Neural progenitor cell (in vitro differentiated cells): Measurements from ENCODE around the gene SH2B2.
"Not testable (repeated sequence)": the region's sequence is repeated elsewhere in the genome, so short reads cannot be mapped to it uniquely, and the experiment has no call there.

Experiments
- EZH2 ChIP-seq: fragments of 200-600 bp; sonication (generic); IDR thresholded peaks from 2 replicates; pipeline ENCODE4 v1.6.1; 2017; ENCODE audit warnings: antibody characterized with exemption, mild to moderate bottlenecking, moderate library complexity
- TF ChIP-seq, protein P1 (sequence below): fragments of 200-600 bp; sonication (generic); IDR thresholded peaks from 2 replicates; pipeline ENCODE4 v1.5.1; 2017; ENCODE audit warnings: antibody characterized with exemption, mild to moderate bottlenecking

DNA sequence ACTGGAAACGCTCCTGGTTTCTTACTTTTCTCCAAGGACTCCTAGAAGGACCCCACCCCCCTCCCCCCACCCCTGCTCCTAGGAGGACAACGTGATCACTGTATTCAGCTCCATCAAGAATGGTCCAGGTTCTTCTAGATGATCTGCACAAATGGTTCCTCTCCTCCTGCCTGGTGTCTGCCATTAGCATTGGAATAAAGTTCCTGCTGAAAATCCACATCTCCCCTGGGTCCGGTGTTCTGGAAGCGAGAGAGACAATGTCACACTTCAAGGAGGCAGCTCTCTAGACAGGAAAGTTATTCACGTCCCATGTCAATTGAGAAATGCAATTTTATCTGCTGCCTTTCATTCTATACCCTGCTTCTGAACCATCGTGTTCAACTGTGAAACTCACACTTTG lies 60.3 kb downstream of the SH2B2 start:
- TF ChIP-seq, protein P1, sequence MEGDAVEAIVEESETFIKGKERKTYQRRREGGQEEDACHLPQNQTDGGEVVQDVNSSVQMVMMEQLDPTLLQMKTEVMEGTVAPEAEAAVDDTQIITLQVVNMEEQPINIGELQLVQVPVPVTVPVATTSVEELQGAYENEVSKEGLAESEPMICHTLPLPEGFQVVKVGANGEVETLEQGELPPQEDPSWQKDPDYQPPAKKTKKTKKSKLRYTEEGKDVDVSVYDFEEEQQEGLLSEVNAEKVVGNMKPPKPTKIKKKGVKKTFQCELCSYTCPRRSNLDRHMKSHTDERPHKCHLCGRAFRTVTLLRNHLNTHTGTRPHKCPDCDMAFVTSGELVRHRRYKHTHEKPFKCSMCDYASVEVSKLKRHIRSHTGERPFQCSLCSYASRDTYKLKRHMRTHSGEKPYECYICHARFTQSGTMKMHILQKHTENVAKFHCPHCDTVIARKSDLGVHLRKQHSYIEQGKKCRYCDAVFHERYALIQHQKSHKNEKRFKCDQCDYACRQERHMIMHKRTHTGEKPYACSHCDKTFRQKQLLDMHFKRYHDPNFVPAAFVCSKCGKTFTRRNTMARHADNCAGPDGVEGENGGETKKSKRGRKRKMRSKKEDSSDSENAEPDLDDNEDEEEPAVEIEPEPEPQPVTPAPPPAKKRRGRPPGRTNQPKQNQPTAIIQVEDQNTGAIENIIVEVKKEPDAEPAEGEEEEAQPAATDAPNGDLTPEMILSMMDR, result not testable (repeated sequence)
- TF ChIP-seq EZH2, result not testable (repeated sequence)
